BE2C (cell line): ENCODE measurements around the gene ZNF783.

Experiments used
- DNase-seq: peaks from one replicate; pipeline ENCODE4 v3.0.0-alpha.2; 2020
- H3K27me3 ChIP-seq: fragments of 250-450 bp; sonication (Bioruptor Pico); 2 replicates; pipeline ENCODE4 v1.5.1; 2020; ENCODE audit warnings: mild to moderate bottlenecking
- H3K36me3 ChIP-seq: fragments of 250-450 bp; sonication (Bioruptor Pico); 2 replicates; pipeline ENCODE4 v1.5.1; 2020; ENCODE audit warnings: mild to moderate bottlenecking
- H3K4me1 ChIP-seq: fragments of 250-450 bp; sonication (Bioruptor Pico); 2 replicates; pipeline ENCODE4 v1.5.1; 2020
- H3K4me3 ChIP-seq: 2 replicates; pipeline ENCODE4 v1.5.1; 2011; ENCODE audit warnings: low read depth, low read length
- H3K9me3 ChIP-seq: fragments of 250-450 bp; sonication (Bioruptor Pico); 2 replicates; pipeline ENCODE4 v1.5.1; 2020
- TF ChIP-seq, protein P1 (sequence below): IDR thresholded peaks from 2 replicates; pipeline ENCODE4 v1.5.1; 2012; ENCODE audit warnings: mild to moderate bottlenecking, low read depth, low read length

Gene ZNF783

DNA sequence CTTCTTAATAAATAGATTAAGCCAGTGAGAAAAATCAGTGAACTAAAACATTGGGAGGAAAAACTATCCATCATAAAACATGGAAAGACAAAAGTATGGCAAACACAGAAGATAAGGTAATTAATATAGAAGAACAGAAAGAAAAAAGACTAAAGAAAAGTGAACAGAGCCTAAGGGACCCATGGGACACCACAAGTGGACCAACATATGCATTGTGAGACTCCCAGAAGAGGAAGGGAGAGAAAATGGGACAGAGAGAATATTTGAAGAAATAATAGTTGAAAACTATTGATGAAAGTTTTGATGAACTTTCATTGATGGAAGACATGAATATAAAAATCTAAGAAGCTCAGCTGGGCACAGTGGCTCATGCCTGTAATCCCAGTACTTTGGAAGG is 71.3 kb downstream of the ZNF783 start:
- no peak for DNase-seq
- no peaks in the 10 kb centered on the region for H3K27me3 ChIP-seq
- H3K36me3 ChIP-seq, result no peaks in the 10 kb centered on the region
- TF ChIP-seq, protein P1, sequence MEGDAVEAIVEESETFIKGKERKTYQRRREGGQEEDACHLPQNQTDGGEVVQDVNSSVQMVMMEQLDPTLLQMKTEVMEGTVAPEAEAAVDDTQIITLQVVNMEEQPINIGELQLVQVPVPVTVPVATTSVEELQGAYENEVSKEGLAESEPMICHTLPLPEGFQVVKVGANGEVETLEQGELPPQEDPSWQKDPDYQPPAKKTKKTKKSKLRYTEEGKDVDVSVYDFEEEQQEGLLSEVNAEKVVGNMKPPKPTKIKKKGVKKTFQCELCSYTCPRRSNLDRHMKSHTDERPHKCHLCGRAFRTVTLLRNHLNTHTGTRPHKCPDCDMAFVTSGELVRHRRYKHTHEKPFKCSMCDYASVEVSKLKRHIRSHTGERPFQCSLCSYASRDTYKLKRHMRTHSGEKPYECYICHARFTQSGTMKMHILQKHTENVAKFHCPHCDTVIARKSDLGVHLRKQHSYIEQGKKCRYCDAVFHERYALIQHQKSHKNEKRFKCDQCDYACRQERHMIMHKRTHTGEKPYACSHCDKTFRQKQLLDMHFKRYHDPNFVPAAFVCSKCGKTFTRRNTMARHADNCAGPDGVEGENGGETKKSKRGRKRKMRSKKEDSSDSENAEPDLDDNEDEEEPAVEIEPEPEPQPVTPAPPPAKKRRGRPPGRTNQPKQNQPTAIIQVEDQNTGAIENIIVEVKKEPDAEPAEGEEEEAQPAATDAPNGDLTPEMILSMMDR, result no peak
- H3K4me1 ChIP-seq, result no peaks in the 10 kb centered on the region
- H3K4me3 ChIP-seq, result no peak overlapping the region
- no peaks in the 10 kb centered on the region for H3K9me3 ChIP-seq

DNA sequence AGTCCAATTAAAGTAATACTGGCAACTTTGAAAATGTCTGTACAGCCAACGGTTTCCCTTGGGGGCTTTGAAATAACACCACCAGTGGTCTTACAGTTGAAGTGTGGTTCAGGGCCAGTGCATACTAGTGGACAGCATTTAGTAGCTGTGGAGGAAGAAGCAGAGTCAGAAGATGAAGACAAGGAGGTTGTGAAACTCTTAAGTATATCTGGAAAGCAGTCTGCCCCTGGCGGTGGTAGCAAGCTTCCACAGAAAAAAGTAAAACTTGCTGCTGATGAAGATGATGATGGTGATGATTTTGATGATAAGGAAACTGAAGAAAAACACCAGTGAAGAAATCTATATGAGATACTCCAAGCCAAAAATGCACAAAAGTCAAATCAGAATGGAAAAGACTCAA is 72.2 kb downstream of the ZNF783 start:
- Histone ChIP-seq H3K9me3 (no peaks in the 10 kb centered on the region), H3K4me3 (no peak overlapping the region), H3K4me1 (no peaks in the 10 kb centered on the region), H3K27me3 (no peaks in the 10 kb centered on the region), H3K36me3 (no peaks in the 10 kb centered on the region)
- no peak for DNase-seq
- TF ChIP-seq, protein P1, result no peak
